Smooth muscle cell (in vitro differentiated cells): Measurements from ENCODE around the gene RALA. TPM values are rescaled to one million over a fixed set of nuclear protein-coding genes. Genes with fewer than 3 reads are reported as not detected.

Experiments
- DNase-seq: peaks from one replicate; lab custom pipeline; 2025; ENCODE audit not compliant: unreplicated experiment; lab: John Stamatoyannopoulos, UW
- H2AFZ ChIP-seq: fragments of 200-600 bp; sonication (generic); 2 replicates; pipeline ENCODE4 v1.6.0; 2016; ENCODE audit warnings: antibody characterized with exemption, low read depth, mild to moderate bottlenecking
- H3F3A ChIP-seq: fragments of 200-600 bp; sonication (generic); 2 replicates; pipeline ENCODE4 v1.6.0; 2017; ENCODE audit warnings: antibody characterized with exemption, low read depth
- H3K27ac ChIP-seq: fragments of 200-600 bp; sonication (generic); 2 replicates; pipeline ENCODE4 v1.5.1; 2016; ENCODE audit warnings: low read depth, mild to moderate bottlenecking
- H3K27me3 ChIP-seq: fragments of 200-600 bp; sonication (generic); 2 replicates; pipeline ENCODE4 v1.6.1; 2016; ENCODE audit warnings: low read depth, mild to moderate bottlenecking
- H3K36me3 ChIP-seq: fragments of 200-600 bp; sonication (generic); 2 replicates; pipeline ENCODE4 v1.5.1; 2016; ENCODE audit warnings: low read depth
- H3K4me1 ChIP-seq: fragments of 200-600 bp; sonication (generic); 2 replicates; pipeline ENCODE4 v1.5.1; 2016; ENCODE audit warnings: low read depth
- H3K4me2 ChIP-seq: fragments of 200-600 bp; sonication (generic); 2 replicates; pipeline ENCODE4 v1.6.0; 2016; ENCODE audit warnings: mild to moderate bottlenecking
- H3K4me3 ChIP-seq: fragments of 200-600 bp; sonication (generic); 2 replicates; pipeline ENCODE4 v1.5.1; 2016; ENCODE audit warnings: mild to moderate bottlenecking
- H3K79me2 ChIP-seq: fragments of 200-600 bp; sonication (generic); 2 replicates; pipeline ENCODE4 v1.6.0; 2016; ENCODE audit warnings: low read depth, mild to moderate bottlenecking
- H3K9ac ChIP-seq: fragments of 200-600 bp; sonication (generic); 2 replicates; pipeline ENCODE4 v1.6.0; 2016; ENCODE audit warnings: low read depth
- H3K9me3 ChIP-seq: fragments of 200-600 bp; sonication (generic); replicated peaks from 2 replicates; pipeline ENCODE4 v1.5.1; 2016; ENCODE audit warnings: low read depth
- H4K20me1 ChIP-seq: fragments of 200-600 bp; sonication (generic); 2 replicates; pipeline ENCODE4 v1.6.0; 2016; ENCODE audit warnings: low read depth
- CTCF ChIP-seq: fragments of 200-600 bp; sonication (generic); IDR thresholded peaks from 2 replicates; pipeline ENCODE4 v1.5.1; 2017; ENCODE audit warnings: borderline replicate concordance, mild to moderate bottlenecking, antibody characterized with exemption; ENCODE audit not compliant: insufficient read depth, poor library complexity, severe bottlenecking
- WGBS: methylation state at CpG from one replicate; pipeline ENCODE4 v1.1.7; 2016; ENCODE audit warnings: low lambda C conversion rate; 5-methylcytosine and 5-hydroxymethylcytosine counted together
- polyA plus RNA-seq: library from polyadenylated mRNA; unstranded; fragments of >200 nt; fragmentation: Nextera tagmentation; extraction: Ambion mirVana; gene quantifications from 2 replicates; pipeline ENCODE4 v1.2.1, GENCODE V29; 2016
- total RNA-seq: library from RNA; depleted of rRNA; stranded (reverse); fragments of >200 nt; gene quantifications from 2 replicates; pipeline ENCODE4 v1.2.3, GENCODE V29; 2014

RALA gene
- total and polyA plus RNA-seq, 2 experiments from 2014 or later = 19.5 to 42.8 TPM

- no peak for DNase-seq
- H4K20me1 ChIP-seq = peaks cover 95% of the 10 kb centered on the region
- no peaks in the 10 kb centered on the region for H3F3A ChIP-seq
- WGBS = 95% methylated on average over 8 of the region's 8 CpGs
- H2AFZ ChIP-seq = no peak overlapping the region
- peaks cover 5% of the 10 kb centered on the region for H3K36me3 ChIP-seq
- no peak overlapping the region for H3K4me2 ChIP-seq
- no peaks in the 10 kb centered on the region for H3K27me3 ChIP-seq
- no peak overlapping the region for H3K9ac ChIP-seq
- TF ChIP-seq CTCF = no peak
- H3K79me2 ChIP-seq = peaks cover 97% of the 10 kb centered on the region
- no peaks in the 10 kb centered on the region for H3K4me1 ChIP-seq
- no peak overlapping the region for H3K4me3 ChIP-seq
- no peaks in the 10 kb centered on the region for H3K9me3 ChIP-seq
- no peak overlapping the region for H3K27ac ChIP-seq
Measured at GRCh38 chr7:39631736-39632308, 8.4 kb downstream of the RALA start.

DNA sequence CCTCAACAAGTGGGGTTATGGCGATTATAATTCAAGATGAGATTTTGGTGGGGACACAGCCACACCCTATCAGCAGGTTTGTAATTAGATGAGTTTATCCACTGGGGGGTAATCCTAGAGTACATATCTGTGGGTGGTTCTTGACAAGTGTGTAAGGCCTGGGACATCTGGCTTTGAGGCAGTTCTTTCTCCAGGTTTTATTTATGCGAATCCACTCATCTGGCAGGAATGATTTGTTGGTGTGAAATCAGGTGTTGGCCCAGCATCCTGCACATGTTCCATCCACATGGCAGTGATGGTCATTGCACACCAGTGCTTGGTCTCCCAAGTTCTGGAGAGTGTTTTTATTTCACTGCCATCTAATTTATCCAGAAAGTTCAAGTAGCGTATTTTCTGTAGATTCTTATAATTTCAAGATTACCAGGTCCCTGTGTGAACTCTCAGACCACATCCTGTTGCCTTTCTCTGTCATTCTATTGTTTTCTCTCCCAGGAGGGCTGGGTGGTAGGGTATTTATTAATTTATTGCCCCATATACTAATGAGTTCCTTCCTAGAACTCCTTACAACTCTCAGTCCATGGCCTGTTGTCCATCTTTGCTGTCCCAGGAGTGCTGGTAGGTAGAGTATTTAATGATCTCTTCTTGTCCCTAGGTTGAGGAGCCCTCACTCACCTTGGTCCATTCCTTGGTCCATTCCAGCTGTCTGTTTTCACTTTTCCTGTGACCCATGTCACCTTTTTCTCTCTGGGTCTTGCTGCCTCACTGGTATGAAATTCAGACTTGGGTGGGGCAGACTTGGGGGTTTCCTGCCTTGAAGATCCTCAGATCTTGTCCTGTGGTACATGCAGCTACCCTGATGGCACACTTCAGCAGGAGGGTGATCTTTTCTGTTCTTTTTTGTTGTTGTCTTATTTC, 10.4 kb downstream of the RALA start:
- Histone ChIP-seq H3K4me2 (no peak overlapping the region), H3K79me2 (peaks cover 97% of the 10 kb centered on the region), H3K4me1 (no peaks in the 10 kb centered on the region), H3K9me3 (no peaks in the 10 kb centered on the region), H3K9ac (no peak overlapping the region), H4K20me1 (peaks cover 95% of the 10 kb centered on the region), H3K4me3 (no peak overlapping the region), H3F3A (no peaks in the 10 kb centered on the region), H2AFZ (no peak overlapping the region), H3K27me3 (no peaks in the 10 kb centered on the region), H3K36me3 (peaks cover 5% of the 10 kb centered on the region), H3K27ac (no peak overlapping the region)
- DNase-seq = no peak
- no peak for TF ChIP-seq CTCF
- WGBS = 100% methylated on average over 3 of the region's 3 CpGs

DNA sequence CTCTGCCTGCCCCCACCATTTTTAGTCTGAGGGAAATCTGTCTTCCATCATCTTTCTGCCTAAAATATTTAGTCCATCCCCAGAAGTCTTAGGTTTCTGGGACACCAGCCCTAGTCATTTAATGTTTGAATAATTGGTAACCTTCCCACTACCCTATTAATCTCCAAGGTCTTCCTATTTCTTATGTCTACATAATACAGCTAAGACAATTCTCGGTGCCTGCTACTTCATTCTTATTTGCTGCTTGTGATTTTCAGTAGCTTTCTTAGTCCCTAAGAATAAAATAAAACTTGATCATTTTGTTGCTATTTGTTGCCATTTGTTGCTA, 11.1 kb downstream of the RALA start:
- no peak overlapping the region for H3K27ac ChIP-seq
- DNase-seq = no peak
- no peaks in the 10 kb centered on the region for H3F3A ChIP-seq
- H3K9ac ChIP-seq = no peak overlapping the region
- H3K4me3 ChIP-seq = no peak overlapping the region
- peaks cover 95% of the 10 kb centered on the region for H4K20me1 ChIP-seq
- no peak overlapping the region for H3K4me2 ChIP-seq
- TF ChIP-seq CTCF = no peak
- peaks cover 95% of the 10 kb centered on the region for H3K79me2 ChIP-seq
- no peak overlapping the region for H2AFZ ChIP-seq
- WGBS = 98% methylated on average over 1 of the region's 1 CpG
- H3K4me1 ChIP-seq = no peaks in the 10 kb centered on the region
- peaks cover 5% of the 10 kb centered on the region for H3K36me3 ChIP-seq
- no peaks in the 10 kb centered on the region for H3K27me3 ChIP-seq
- H3K9me3 ChIP-seq = no peaks in the 10 kb centered on the region
